Measurements from ENCODE around the gene KCNJ5. TPM values are rescaled to one million over a fixed set of nuclear protein-coding genes. Genes with fewer than 3 reads are reported as not detected.

Gene KCNJ5
- total and polyA plus RNA-seq, 7 experiments from 2014 or later, result 0.11 to 0.24 (median 0.17) TPM; not detected in 4

DNA sequence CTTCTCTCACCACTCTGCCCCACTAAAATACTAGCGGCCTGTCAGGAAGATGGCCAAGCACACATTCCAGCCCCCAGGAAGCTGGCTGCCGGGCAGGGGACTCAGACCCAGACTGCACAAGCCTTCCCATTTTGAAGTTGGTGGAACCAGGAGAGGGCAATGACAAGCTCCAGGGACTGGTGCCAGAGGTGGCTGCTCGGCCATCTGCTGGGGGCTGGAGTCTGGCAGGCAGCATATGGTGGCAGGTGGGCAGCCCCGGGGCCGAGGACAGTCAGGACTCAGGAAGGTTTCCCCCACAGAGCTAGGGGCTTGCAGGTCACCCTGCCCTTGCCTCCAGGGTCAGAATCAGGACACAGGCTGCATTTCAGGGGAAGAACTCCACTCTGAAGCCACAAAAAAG lies 22.6 kb downstream of the KCNJ5 start:
- no peaks in the 10 kb centered on the region for H3K4me1 ChIP-seq (ENCODE audit: control insufficient read depth in 2 of 2, insufficient read depth in 2 of 2, low read length in 2 of 2)
- no peak overlapping the region for H3K4me3 Mint-ChIP-seq
- H3K27me3 ChIP-seq (ENCODE audit: control insufficient read depth in 2 of 2, insufficient read depth in 2 of 2, low read length in 2 of 2), result no peaks in the 10 kb centered on the region
- ChIA-PET POLR2A (no interaction called here), CTCF (no interaction called here)
- peaks cover 0 to 6% (median 0%) of the 10 kb centered on the region in 5 donors for H3K36me3 Mint-ChIP-seq
- H3K4me3 ChIP-seq (ENCODE audit: low read length), result no peak overlapping the region
- no peak overlapping the region for H3K27ac ChIP-seq (ENCODE audit: low read depth, low read length)
- no peak for ATAC-seq
- peaks cover 0 to 6% (median 0%) of the 10 kb centered on the region in 11 donors for H3K9me3 Mint-ChIP-seq
- intact Hi-C loops (cut with micrococcal nuclease), result no loop called here
- no peak for DNase-seq
- no peaks in the 10 kb centered on the region for H3K9me3 ChIP-seq (ENCODE audit: control insufficient read depth in 2 of 3, low read length in 3 of 3)
- peaks cover 20 to 56% (median 35%) of the 10 kb centered on the region in 5 donors for H3K27me3 Mint-ChIP-seq
- H3K27ac Mint-ChIP-seq, result no peak overlapping the region
- peaks cover 0 to 2% (median 0%) of the 10 kb centered on the region in 7 donors for H3K4me1 Mint-ChIP-seq
- no peaks in the 10 kb centered on the region for H3K36me3 ChIP-seq (ENCODE audit: control insufficient read depth in 2 of 3, insufficient read depth in 3 of 3, low read length in 3 of 3)

DNA sequence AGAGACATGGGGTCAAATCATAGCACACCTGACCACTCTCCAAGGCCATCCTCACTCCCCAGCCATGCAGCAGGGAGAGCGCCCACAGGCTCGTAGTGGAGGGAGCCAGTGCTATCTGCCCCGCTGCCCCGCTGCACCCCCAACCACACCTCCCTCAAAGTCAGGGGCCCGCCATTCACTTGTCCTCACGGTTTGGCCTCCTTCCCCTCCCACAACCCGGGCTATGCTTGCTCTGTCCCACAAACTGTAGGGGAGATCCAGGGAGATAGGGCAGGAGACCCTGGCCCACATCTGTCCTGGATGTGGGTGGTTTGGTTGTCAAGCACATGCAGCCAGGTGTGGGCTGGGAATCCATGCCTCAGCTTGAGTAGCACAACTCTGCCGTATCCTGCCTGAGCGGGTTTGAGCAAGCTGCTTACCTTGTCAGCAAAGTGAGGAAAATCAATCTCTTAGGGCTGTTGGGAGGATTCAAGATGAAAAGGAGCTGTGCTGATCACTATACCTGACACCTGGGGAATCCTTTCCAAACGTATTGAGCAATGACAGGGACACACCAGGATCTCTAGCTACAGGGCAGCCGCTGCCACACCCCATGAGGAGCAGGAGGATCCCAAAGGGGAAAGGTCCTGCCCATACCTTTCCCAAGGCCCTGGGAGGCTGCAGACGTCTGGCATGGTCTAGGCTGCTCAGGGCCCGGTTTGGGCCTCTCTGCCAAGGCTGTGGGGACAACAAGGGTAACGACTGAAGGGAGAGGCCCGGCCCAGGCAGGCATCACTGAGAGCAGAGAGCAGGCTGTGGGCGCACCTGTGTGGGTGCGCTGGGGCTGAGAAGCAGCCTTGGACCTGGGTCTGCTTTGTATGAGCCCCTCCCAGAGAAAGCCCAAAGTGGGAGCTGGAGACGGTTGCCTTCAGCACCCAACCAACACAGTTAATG lies 23.3 kb downstream of the KCNJ5 start:
- DNase-seq, result no peak
- no peak for ATAC-seq
- no peaks in the 10 kb centered on the region for H3K27me3 ChIP-seq (ENCODE audit: control insufficient read depth in 2 of 2, insufficient read depth in 2 of 2, low read length in 2 of 2)
- intact Hi-C loops (cut with micrococcal nuclease), result no loop called here
- POLR2A ChIA-PET, result no interaction called here
- Mint-ChIP-seq H3K4me3 (no peak overlapping the region), H3K27ac (no peak overlapping the region), H3K4me1 (peaks cover 0 to 4% (median 0%) of the 10 kb centered on the region in 7 donors), H3K9me3 (peaks cover 0 to 6% (median 0%) of the 10 kb centered on the region in 11 donors), H3K27me3 (peaks cover 16 to 51% (median 31%) of the 10 kb centered on the region in 5 donors), H3K36me3 (peaks cover 0 to 6% (median 0%) of the 10 kb centered on the region in 5 donors)
- H3K27ac ChIP-seq (ENCODE audit: low read depth, low read length), result no peak overlapping the region
- H3K4me1 ChIP-seq (ENCODE audit: control insufficient read depth in 2 of 2, insufficient read depth in 2 of 2, low read length in 2 of 2), result no peaks in the 10 kb centered on the region
- CTCF ChIA-PET, result no interaction called here
- no peak overlapping the region for H3K4me3 ChIP-seq (ENCODE audit: low read length)
- H3K36me3 ChIP-seq (ENCODE audit: control insufficient read depth in 2 of 3, insufficient read depth in 3 of 3, low read length in 3 of 3), result no peaks in the 10 kb centered on the region
- H3K9me3 ChIP-seq (ENCODE audit: control insufficient read depth in 2 of 3, low read length in 3 of 3), result no peaks in the 10 kb centered on the region

DNA sequence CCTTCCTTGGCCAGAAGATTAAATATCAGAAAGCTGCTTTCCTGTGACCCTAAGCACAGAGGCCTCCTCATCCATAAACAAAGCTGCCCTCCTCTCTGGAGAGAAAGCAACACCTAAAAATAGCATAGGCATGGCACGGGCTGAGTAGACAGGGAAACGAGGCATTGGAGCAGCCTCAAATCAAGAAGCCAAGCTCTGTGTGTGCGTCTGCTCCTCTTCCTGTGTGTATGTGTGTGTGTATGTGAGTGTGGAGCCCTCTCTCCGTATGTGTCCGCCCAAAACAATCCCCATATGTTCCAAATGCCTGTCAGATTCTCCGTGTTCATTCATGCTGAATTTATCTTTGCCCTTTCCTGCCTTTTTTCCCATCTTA lies 24.0 kb downstream of the KCNJ5 start:
- POLR2A ChIA-PET, result no interaction called here
- DNase-seq (no peak), ATAC-seq (no peak)
- Histone ChIP-seq H3K27me3 (ENCODE audit: control insufficient read depth in 2 of 2, insufficient read depth in 2 of 2, low read length in 2 of 2) (no peaks in the 10 kb centered on the region), H3K27ac (ENCODE audit: low read depth, low read length) (no peak overlapping the region), H3K4me3 (ENCODE audit: low read length) (no peak overlapping the region), H3K4me1 (ENCODE audit: control insufficient read depth in 2 of 2, insufficient read depth in 2 of 2, low read length in 2 of 2) (no peaks in the 10 kb centered on the region), H3K36me3 (ENCODE audit: control insufficient read depth in 2 of 3, insufficient read depth in 3 of 3, low read length in 3 of 3) (no peaks in the 10 kb centered on the region), H3K9me3 (ENCODE audit: control insufficient read depth in 2 of 3, low read length in 3 of 3) (no peaks in the 10 kb centered on the region)
- peaks cover 0 to 6% (median 0%) of the 10 kb centered on the region in 11 donors for H3K9me3 Mint-ChIP-seq
- H3K27me3 Mint-ChIP-seq, result peaks cover 10 to 46% (median 25%) of the 10 kb centered on the region in 5 donors
- no peak overlapping the region for H3K4me3 Mint-ChIP-seq
- CTCF ChIA-PET, result no interaction called here
- H3K27ac Mint-ChIP-seq, result no peak overlapping the region
- peaks cover 0 to 4% (median 0%) of the 10 kb centered on the region in 7 donors for H3K4me1 Mint-ChIP-seq
- H3K36me3 Mint-ChIP-seq, result peaks cover 0 to 6% (median 0%) of the 10 kb centered on the region in 5 donors
- intact Hi-C loops (cut with micrococcal nuclease), result no loop called here

DNA sequence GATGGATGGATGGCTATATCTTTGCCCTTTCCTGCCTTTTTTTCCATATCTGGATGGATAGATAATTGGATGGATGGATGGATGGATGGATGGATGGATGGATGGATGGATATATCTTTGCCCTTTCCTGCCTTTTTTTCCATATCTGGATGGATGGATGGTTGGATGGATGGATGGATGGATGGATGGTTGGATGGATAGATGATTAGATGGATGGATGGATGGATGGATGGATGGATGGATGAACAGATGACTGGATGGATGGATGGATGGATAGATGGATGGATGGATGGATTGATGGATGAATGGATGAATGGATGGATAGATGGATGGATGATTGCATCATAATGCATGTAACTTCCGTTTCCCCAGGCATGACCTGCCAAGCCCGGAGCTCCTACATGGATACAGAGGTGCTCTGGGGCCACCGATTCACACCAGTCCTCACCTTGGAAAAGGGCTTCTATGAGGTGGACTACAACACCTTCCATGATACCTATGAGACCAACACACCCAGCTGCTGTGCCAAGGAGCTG lies 24.9 kb downstream of the KCNJ5 start:
- Histone ChIP-seq H3K27me3 (ENCODE audit: control insufficient read depth in 2 of 2, insufficient read depth in 2 of 2, low read length in 2 of 2) (no peaks in the 10 kb centered on the region), H3K36me3 (ENCODE audit: control insufficient read depth in 2 of 3, insufficient read depth in 3 of 3, low read length in 3 of 3) (no peaks in the 10 kb centered on the region), H3K4me1 (ENCODE audit: control insufficient read depth in 2 of 2, insufficient read depth in 2 of 2, low read length in 2 of 2) (no peaks in the 10 kb centered on the region), H3K9me3 (ENCODE audit: control insufficient read depth in 2 of 3, low read length in 3 of 3) (no peaks in the 10 kb centered on the region), H3K4me3 (ENCODE audit: low read length) (no peak overlapping the region), H3K27ac (ENCODE audit: low read depth, low read length) (no peak overlapping the region)
- ChIA-PET CTCF (no interaction called here), POLR2A (no interaction called here)
- DNase-seq (no peak), ATAC-seq (no peak)
- peaks cover 0 to 6% (median 0%) of the 10 kb centered on the region in 5 donors for H3K36me3 Mint-ChIP-seq
- H3K4me1 Mint-ChIP-seq, result peaks cover 0 to 4% (median 0%) of the 10 kb centered on the region in 7 donors
- H3K4me3 Mint-ChIP-seq, result no peak overlapping the region
- intact Hi-C loops (cut with micrococcal nuclease), result no loop called here
- peaks cover 9 to 37% (median 22%) of the 10 kb centered on the region in 5 donors for H3K27me3 Mint-ChIP-seq
- H3K27ac Mint-ChIP-seq, result no peak overlapping the region
- H3K9me3 Mint-ChIP-seq, result peaks cover 0 to 6% (median 0%) of the 10 kb centered on the region in 11 donors

DNA sequence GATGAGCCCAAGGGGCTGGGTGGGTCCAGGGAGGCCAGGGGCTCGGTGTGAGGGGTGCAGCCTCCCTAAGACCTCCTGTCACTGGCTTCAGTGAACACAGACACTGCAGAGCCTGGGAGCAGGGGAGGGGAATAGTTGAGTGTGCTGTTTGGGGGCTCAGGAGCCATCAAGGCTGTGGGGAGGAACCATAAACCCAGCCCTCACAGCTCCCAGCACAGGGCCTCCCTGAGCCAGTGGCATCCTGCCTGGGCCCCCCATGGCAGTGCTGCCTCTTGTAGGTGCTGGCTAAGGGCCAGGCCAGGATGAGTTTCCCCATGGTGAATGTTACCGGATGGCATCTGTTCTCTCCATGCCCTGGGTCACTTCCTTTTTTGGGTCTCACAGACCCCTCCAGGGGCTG lies 25.5 kb downstream of the KCNJ5 start:
- peaks cover 0 to 6% (median 0%) of the 10 kb centered on the region in 5 donors for H3K36me3 Mint-ChIP-seq
- POLR2A ChIA-PET, result no interaction called here
- H3K4me3 ChIP-seq (ENCODE audit: low read length), result no peak overlapping the region
- H3K9me3 Mint-ChIP-seq, result peaks cover 0 to 6% (median 0%) of the 10 kb centered on the region in 11 donors
- no peaks in the 10 kb centered on the region for H3K4me1 ChIP-seq (ENCODE audit: control insufficient read depth in 2 of 2, insufficient read depth in 2 of 2, low read length in 2 of 2)
- no peak overlapping the region for H3K4me3 Mint-ChIP-seq
- no peaks in the 10 kb centered on the region for H3K27me3 ChIP-seq (ENCODE audit: control insufficient read depth in 2 of 2, insufficient read depth in 2 of 2, low read length in 2 of 2)
- no peaks in the 10 kb centered on the region for H3K36me3 ChIP-seq (ENCODE audit: control insufficient read depth in 2 of 3, insufficient read depth in 3 of 3, low read length in 3 of 3)
- intact Hi-C loops (cut with micrococcal nuclease), result no loop called here
- H3K4me1 Mint-ChIP-seq, result peaks cover 0 to 4% (median 0%) of the 10 kb centered on the region in 7 donors
- ATAC-seq (no peak), DNase-seq (no peak)
- no peak overlapping the region for H3K27ac ChIP-seq (ENCODE audit: low read depth, low read length)
- peaks cover 9 to 32% (median 19%) of the 10 kb centered on the region in 5 donors for H3K27me3 Mint-ChIP-seq
- no peaks in the 10 kb centered on the region for H3K9me3 ChIP-seq (ENCODE audit: control insufficient read depth in 2 of 3, low read length in 3 of 3)
- CTCF ChIA-PET, result no interaction called here
- H3K27ac Mint-ChIP-seq, result no peak overlapping the region

DNA sequence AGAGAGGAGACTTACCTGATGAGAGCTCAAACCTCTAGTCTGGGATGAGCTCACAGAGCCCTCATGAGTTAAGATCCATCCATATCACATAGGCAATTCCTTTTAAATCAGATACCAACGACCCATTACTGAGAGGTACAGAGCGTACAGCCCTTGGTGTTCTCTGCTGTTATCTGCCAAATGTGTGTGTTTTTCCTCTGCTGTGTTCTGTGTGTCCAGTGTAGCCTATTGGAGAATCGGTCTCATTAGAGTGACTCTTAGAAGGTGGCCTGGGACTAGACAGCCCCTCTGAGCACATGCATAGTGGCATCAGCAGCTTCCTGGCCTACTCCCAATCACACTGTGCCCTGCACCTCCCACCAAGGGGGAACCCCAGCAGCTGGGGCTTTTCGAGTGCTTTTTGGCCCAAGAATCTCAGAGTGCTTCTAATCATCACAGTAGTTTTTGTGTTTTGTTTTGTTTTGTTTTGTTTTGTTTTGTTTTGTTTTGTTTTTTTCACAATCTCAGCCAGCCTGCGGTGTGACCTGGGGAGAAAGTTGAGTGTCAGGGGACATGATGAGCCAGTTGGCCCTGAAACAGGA lies 26.1 kb downstream of the KCNJ5 start:
- H3K4me3 ChIP-seq (ENCODE audit: low read length), result no peak overlapping the region
- no peaks in the 10 kb centered on the region for H3K4me1 ChIP-seq (ENCODE audit: control insufficient read depth in 2 of 2, insufficient read depth in 2 of 2, low read length in 2 of 2)
- Mint-ChIP-seq H3K9me3 (peaks cover 0 to 6% (median 0%) of the 10 kb centered on the region in 11 donors), H3K4me1 (peaks cover 0 to 4% (median 0%) of the 10 kb centered on the region in 7 donors), H3K27me3 (peaks cover 9 to 29% (median 22%) of the 10 kb centered on the region in 5 donors), H3K27ac (peak overlapping the region in 1 of 9 donors; percentile 16), H3K36me3 (peaks cover 0 to 6% (median 0%) of the 10 kb centered on the region in 5 donors), H3K4me3 (no peak overlapping the region)
- no peaks in the 10 kb centered on the region for H3K9me3 ChIP-seq (ENCODE audit: control insufficient read depth in 2 of 3, low read length in 3 of 3)
- POLR2A ChIA-PET, result no interaction called here
- DNase-seq (no peak), ATAC-seq (no peak)
- H3K36me3 ChIP-seq (ENCODE audit: control insufficient read depth in 2 of 3, insufficient read depth in 3 of 3, low read length in 3 of 3), result no peaks in the 10 kb centered on the region
- intact Hi-C loops (cut with micrococcal nuclease), result no loop called here
- H3K27me3 ChIP-seq (ENCODE audit: control insufficient read depth in 2 of 2, insufficient read depth in 2 of 2, low read length in 2 of 2), result no peaks in the 10 kb centered on the region
- CTCF ChIA-PET, result no interaction called here
- H3K27ac ChIP-seq (ENCODE audit: low read depth, low read length), result no peak overlapping the region
